Hepatocyte (in vitro differentiated cells): ENCODE data around the gene NFIA. TPM values are rescaled to one million over a fixed set of nuclear protein-coding genes. Genes with fewer than 3 reads are reported as not detected.

Source experiments
- DNase-seq: peaks from one replicate; pipeline ENCODE4 v3.0.0-alpha.2; 2016; ENCODE audit warnings: low spot score
- H2AFZ ChIP-seq: fragments of 200-600 bp; sonication (generic); 2 replicates; pipeline ENCODE4 v1.6.0; 2016; ENCODE audit warnings: antibody characterized with exemption, mild to moderate bottlenecking
- H3K27ac ChIP-seq: fragments of 200-600 bp; sonication (generic); 2 replicates; pipeline ENCODE4 v1.5.1; 2016; ENCODE audit warnings: mild to moderate bottlenecking
- H3K27me3 ChIP-seq: fragments of 200-600 bp; sonication (generic); 2 replicates; pipeline ENCODE4 v1.6.1; 2016
- H3K36me3 ChIP-seq: fragments of 200-600 bp; sonication (generic); replicated peaks from 2 replicates; pipeline ENCODE4 v1.5.1; 2016; ENCODE audit warnings: low read depth; ENCODE audit not compliant: insufficient read depth
- H3K4me1 ChIP-seq: fragments of 200-600 bp; sonication (generic); 2 replicates; pipeline ENCODE4 v1.5.1; 2016; ENCODE audit warnings: mild to moderate bottlenecking, moderate library complexity; ENCODE audit not compliant: insufficient read depth
- H3K4me2 ChIP-seq: fragments of 200-600 bp; sonication (generic); 2 replicates; pipeline ENCODE4 v1.6.0; 2016
- H3K4me3 ChIP-seq: fragments of 200-600 bp; sonication (generic); 2 replicates; pipeline ENCODE4 v1.5.1; 2016; ENCODE audit warnings: mild to moderate bottlenecking
- H3K79me2 ChIP-seq: fragments of 200-600 bp; sonication (generic); 2 replicates; pipeline ENCODE4 v1.6.0; 2017; ENCODE audit warnings: mild to moderate bottlenecking
- H3K9me2 ChIP-seq: fragments of 200-600 bp; sonication (generic); replicated peaks from 2 replicates; pipeline ENCODE4 v1.6.0; 2017; ENCODE audit warnings: mild to moderate bottlenecking; ENCODE audit not compliant: insufficient read depth
- H3K9me3 ChIP-seq: fragments of 200-600 bp; sonication (generic); 2 replicates; pipeline ENCODE4 v1.5.1; 2016; ENCODE audit warnings: low read depth, mild to moderate bottlenecking
- H4K20me1 ChIP-seq: fragments of 200-600 bp; sonication (generic); 2 replicates; pipeline ENCODE4 v1.6.0; 2016; ENCODE audit warnings: mild to moderate bottlenecking; ENCODE audit not compliant: insufficient read depth, poor library complexity, severe bottlenecking
- CTCF ChIP-seq: fragments of 200-600 bp; sonication (generic); IDR thresholded peaks from 2 replicates; pipeline ENCODE4 v1.5.1; 2016; ENCODE audit warnings: antibody characterized with exemption, mild to moderate bottlenecking; ENCODE audit not compliant: poor library complexity
- EZH2 ChIP-seq: fragments of 200-600 bp; sonication (generic); IDR thresholded peaks from 2 replicates; pipeline ENCODE4 v1.6.1; 2016; ENCODE audit warnings: antibody characterized with exemption, mild to moderate bottlenecking, borderline replicate concordance
- EZH2phosphoT487 ChIP-seq: fragments of 200-600 bp; sonication (generic); IDR thresholded peaks from one replicate; pipeline ENCODE4 v1.6.1; 2018; ENCODE audit warnings: antibody characterized with exemption, mild to moderate bottlenecking, low read depth, moderate library complexity; ENCODE audit not compliant: unreplicated experiment, severe bottlenecking
- WGBS: methylation state at CpG from one replicate; pipeline ENCODE4 v1.1.6; 2016; ENCODE audit warnings: low lambda C conversion rate; ENCODE audit errors: missing lambda C conversion rate; 5-methylcytosine and 5-hydroxymethylcytosine counted together
- polyA plus RNA-seq: library from polyadenylated mRNA; unstranded; fragments of >200 nt; fragmentation: Nextera tagmentation; extraction: Ambion mirVana; gene quantifications from 2 replicates; pipeline ENCODE4 v1.2.1, GENCODE V29; 2016
- total RNA-seq: library from RNA; depleted of rRNA; stranded (reverse); fragments of >200 nt; gene quantifications from 2 replicates; pipeline ENCODE4 v1.2.3, GENCODE V29; 2014

The NFIA gene
- total and polyA plus RNA-seq, 2 experiments from 2014 or later, result 15.1 to 18.2 TPM

GRCh38 chr1:61284936-61285335 lies 202.6 kb downstream of the NFIA start:
- TF ChIP-seq EZH2phosphoT487 (no peak), CTCF (no peak), EZH2 (no peak)
- no peaks in the 10 kb centered on the region for H3K36me3 ChIP-seq
- H3K4me2 ChIP-seq, result no peak overlapping the region
- H3K27ac ChIP-seq, result no peak overlapping the region
- no peaks in the 10 kb centered on the region for H3K27me3 ChIP-seq
- H3K9me2 ChIP-seq, result no peaks in the 10 kb centered on the region
- H3K79me2 ChIP-seq, result no peaks in the 10 kb centered on the region
- no peaks in the 10 kb centered on the region for H4K20me1 ChIP-seq
- 94% methylated on average over 5 of the region's 5 CpGs for WGBS
- H3K9me3 ChIP-seq, result no peaks in the 10 kb centered on the region
- H2AFZ ChIP-seq, result no peak overlapping the region
- H3K4me3 ChIP-seq, result no peak overlapping the region
- DNase-seq, result no peak
- H3K4me1 ChIP-seq, result no peaks in the 10 kb centered on the region

- H3K27ac ChIP-seq, result no peak overlapping the region
- no peak for TF ChIP-seq EZH2
- TF ChIP-seq CTCF, result no peak
- TF ChIP-seq EZH2phosphoT487, result no peak
- WGBS, result 70% methylated on average over 3 of the region's 3 CpGs
Measured at GRCh38 chr1:61285371-61285885, 203.1 kb downstream of the NFIA start.

GRCh38 chr1:61287014-61287413 lies 204.7 kb downstream of the NFIA start:
- Histone ChIP-seq H3K9me3 (no peaks in the 10 kb centered on the region), H3K36me3 (no peaks in the 10 kb centered on the region), H3K27me3 (no peaks in the 10 kb centered on the region), H2AFZ (no peak overlapping the region), H3K4me3 (no peak overlapping the region), H4K20me1 (no peaks in the 10 kb centered on the region), H3K9me2 (no peaks in the 10 kb centered on the region), H3K4me1 (no peaks in the 10 kb centered on the region), H3K79me2 (no peaks in the 10 kb centered on the region), H3K27ac (no peak overlapping the region), H3K4me2 (no peak overlapping the region)
- 92% methylated on average over 2 of the region's 2 CpGs for WGBS
- TF ChIP-seq EZH2phosphoT487, result no peak
- no peak for TF ChIP-seq CTCF
- no peak for DNase-seq

More at GRCh38 chr1:61285371-61285885, 203.1 kb downstream of the NFIA start:
- no peaks in the 10 kb centered on the region for H3K9me3 ChIP-seq
- no peak overlapping the region for H2AFZ ChIP-seq
- no peak overlapping the region for H3K4me2 ChIP-seq
- H3K27me3 ChIP-seq, result no peaks in the 10 kb centered on the region
- no peak overlapping the region for H3K4me3 ChIP-seq
- H3K4me1 ChIP-seq, result no peaks in the 10 kb centered on the region
- H3K9me2 ChIP-seq, result no peaks in the 10 kb centered on the region
- no peaks in the 10 kb centered on the region for H3K36me3 ChIP-seq
- H3K79me2 ChIP-seq, result no peaks in the 10 kb centered on the region
- no peaks in the 10 kb centered on the region for H4K20me1 ChIP-seq
- DNase-seq, result no peak

- Histone ChIP-seq H3K27me3 (no peaks in the 10 kb centered on the region), H3K9me2 (no peaks in the 10 kb centered on the region), H3K4me3 (no peak overlapping the region), H3K4me1 (no peaks in the 10 kb centered on the region), H3K9me3 (no peaks in the 10 kb centered on the region), H3K4me2 (no peak overlapping the region), H3K27ac (no peak overlapping the region), H4K20me1 (no peaks in the 10 kb centered on the region), H3K79me2 (no peaks in the 10 kb centered on the region), H2AFZ (no peak overlapping the region), H3K36me3 (no peaks in the 10 kb centered on the region)
- TF ChIP-seq EZH2 (no peak), CTCF (no peak), EZH2phosphoT487 (no peak)
- WGBS, result 87% methylated on average over 2 of the region's 2 CpGs
- no peak for DNase-seq
Measured at GRCh38 chr1:61287734-61288133, 205.4 kb downstream of the NFIA start.
